ENCODE results near the gene IFI16.

IFI16 gene

GRCh38 chr1:159009704-159010361 is at the start of gene IFI16:
TSS of gene IFI16 (plus strand) at chr1:159009907. CDS start at chr1:159014681, 4,774 bp downstream.
- peaks cover 46% of the 10 kb centered on the region for H3K36me3 Mint-ChIP-seq
- H3K4me1 Mint-ChIP-seq: peaks cover 54% of the 10 kb centered on the region
- H3K9me3 Mint-ChIP-seq: no peaks in the 10 kb centered on the region
- H3K27ac Mint-ChIP-seq: peak within 1 kb of the TSS; percentile 99
- peak within 1 kb of the TSS; percentile 94 for H3K4me3 Mint-ChIP-seq
- no peaks in the 10 kb centered on the region for H3K27me3 Mint-ChIP-seq
- DNase-seq: peak; percentile 71
- CTCF ChIA-PET: interaction anchor here (1.6 kb wide), 1 partner anchor 10 kb away, joined by 5 read pairs; no protein-coding TSS in a partner anchor

GRCh38 chr1:158961178-158961577 is 48.5 kb upstream of the IFI16 start:
- peaks cover 5% of the 10 kb centered on the region for H3K27me3 Mint-ChIP-seq
- H3K4me1 Mint-ChIP-seq: no peaks in the 10 kb centered on the region
- H3K9me3 Mint-ChIP-seq: peaks cover 4% of the 10 kb centered on the region
- CTCF ChIA-PET: no interaction called here
- no peak overlapping the region for H3K27ac Mint-ChIP-seq
- no peak for DNase-seq
- H3K36me3 Mint-ChIP-seq: peaks cover 28% of the 10 kb centered on the region
- no peak overlapping the region for H3K4me3 Mint-ChIP-seq

GRCh38 chr1:158962983-158963382 is 46.7 kb upstream of the IFI16 start:
- Mint-ChIP-seq H3K4me3 (no peak overlapping the region), H3K27me3 (peaks cover 5% of the 10 kb centered on the region), H3K36me3 (peaks cover 28% of the 10 kb centered on the region), H3K27ac (no peak overlapping the region), H3K9me3 (peaks cover 9% of the 10 kb centered on the region), H3K4me1 (no peaks in the 10 kb centered on the region)
- CTCF ChIA-PET: no interaction called here
- DNase-seq: no peak

- CTCF ChIA-PET: no interaction called here
- Mint-ChIP-seq H3K4me3 (no peak overlapping the region), H3K36me3 (peaks cover 15% of the 10 kb centered on the region), H3K27me3 (no peaks in the 10 kb centered on the region), H3K27ac (no peak overlapping the region), H3K4me1 (no peaks in the 10 kb centered on the region), H3K9me3 (peaks cover 8% of the 10 kb centered on the region)
- DNase-seq: no peak
Measured at GRCh38 chr1:158969166-158969565, 40.5 kb upstream of the IFI16 start.

GRCh38 chr1:158969855-158970254 is 39.9 kb upstream of the IFI16 start:
- Mint-ChIP-seq H3K4me3 (no peak overlapping the region), H3K27me3 (no peaks in the 10 kb centered on the region), H3K4me1 (no peaks in the 10 kb centered on the region), H3K27ac (no peak overlapping the region), H3K36me3 (peaks cover 13% of the 10 kb centered on the region), H3K9me3 (peaks cover 8% of the 10 kb centered on the region)
- no peak for DNase-seq
- CTCF ChIA-PET: no interaction called here

- peaks cover 23% of the 10 kb centered on the region for H3K36me3 Mint-ChIP-seq
- no peak for DNase-seq
- no peak overlapping the region for H3K27ac Mint-ChIP-seq
Measured at GRCh38 chr1:158972841-158973240, 36.9 kb upstream of the IFI16 start.

GRCh38 chr1:158976219-158976618 is 33.5 kb upstream of the IFI16 start:
- H3K4me3 Mint-ChIP-seq: no peak overlapping the region
- no peak for DNase-seq
- H3K27ac Mint-ChIP-seq: no peak overlapping the region
- no peaks in the 10 kb centered on the region for H3K27me3 Mint-ChIP-seq
- peaks cover 4% of the 10 kb centered on the region for H3K9me3 Mint-ChIP-seq
- peaks cover 6% of the 10 kb centered on the region for H3K4me1 Mint-ChIP-seq
- H3K36me3 Mint-ChIP-seq: peaks cover 30% of the 10 kb centered on the region
- CTCF ChIA-PET: interaction anchor here (0.8 to 1.6 kb wide), 2 partner anchors 22 to 145 kb away, joined by 3 to 10 read pairs; partner anchors contain the start of gene MNDA

More at GRCh38 chr1:158972841-158973240, 36.9 kb upstream of the IFI16 start:
- Mint-ChIP-seq H3K27me3 (no peaks in the 10 kb centered on the region), H3K9me3 (peaks cover 1% of the 10 kb centered on the region), H3K4me1 (peaks cover 6% of the 10 kb centered on the region), H3K4me3 (no peak overlapping the region)
- CTCF ChIA-PET: no interaction called here

- no peaks in the 10 kb centered on the region for H3K27me3 Mint-ChIP-seq
- DNase-seq: no peak
- H3K9me3 Mint-ChIP-seq: peaks cover 16% of the 10 kb centered on the region
- CTCF ChIA-PET: no interaction called here
- H3K36me3 Mint-ChIP-seq: peaks cover 34% of the 10 kb centered on the region
- no peak overlapping the region for H3K27ac Mint-ChIP-seq
- H3K4me3 Mint-ChIP-seq: no peak overlapping the region
- H3K4me1 Mint-ChIP-seq: peaks cover 9% of the 10 kb centered on the region
Measured at GRCh38 chr1:158978730-158979129, 31.0 kb upstream of the IFI16 start.

- peaks cover 36% of the 10 kb centered on the region for H3K36me3 Mint-ChIP-seq
- peaks cover 9% of the 10 kb centered on the region for H3K4me1 Mint-ChIP-seq
- no peaks in the 10 kb centered on the region for H3K27me3 Mint-ChIP-seq
- DNase-seq: no peak
- no peak overlapping the region for H3K27ac Mint-ChIP-seq
- H3K9me3 Mint-ChIP-seq: peaks cover 17% of the 10 kb centered on the region
- no peak overlapping the region for H3K4me3 Mint-ChIP-seq
- CTCF ChIA-PET: no interaction called here
Measured at GRCh38 chr1:158979229-158979628, 30.5 kb upstream of the IFI16 start.

- H3K27ac Mint-ChIP-seq: no peak overlapping the region
- no peak overlapping the region for H3K4me3 Mint-ChIP-seq
- H3K27me3 Mint-ChIP-seq: peaks cover 4% of the 10 kb centered on the region
- peaks cover 41% of the 10 kb centered on the region for H3K36me3 Mint-ChIP-seq
- DNase-seq: no peak
- peaks cover 3% of the 10 kb centered on the region for H3K4me1 Mint-ChIP-seq
- CTCF ChIA-PET: no interaction called here
- H3K9me3 Mint-ChIP-seq: peaks cover 18% of the 10 kb centered on the region
Measured at GRCh38 chr1:158983235-158983634, 26.5 kb upstream of the IFI16 start.

- no peak for DNase-seq
- CTCF ChIA-PET: no interaction called here
- Mint-ChIP-seq H3K27ac (no peak overlapping the region), H3K36me3 (peaks cover 41% of the 10 kb centered on the region), H3K4me3 (no peak overlapping the region), H3K27me3 (peaks cover 4% of the 10 kb centered on the region), H3K4me1 (peaks cover 3% of the 10 kb centered on the region), H3K9me3 (peaks cover 18% of the 10 kb centered on the region)
Measured at GRCh38 chr1:158984386-158984785, 25.3 kb upstream of the IFI16 start.

- no peak overlapping the region for H3K4me3 Mint-ChIP-seq
- peaks cover 7% of the 10 kb centered on the region for H3K9me3 Mint-ChIP-seq
- no peaks in the 10 kb centered on the region for H3K4me1 Mint-ChIP-seq
- H3K27ac Mint-ChIP-seq: no peak overlapping the region
- H3K36me3 Mint-ChIP-seq: peaks cover 38% of the 10 kb centered on the region
- CTCF ChIA-PET: interaction anchor here (0.8 kb wide), 1 partner anchor 82 kb away, joined by 3 read pairs; no protein-coding TSS in a partner anchor
- no peak for DNase-seq
- H3K27me3 Mint-ChIP-seq: peaks cover 4% of the 10 kb centered on the region
Measured at GRCh38 chr1:158989424-158989823, 20.3 kb upstream of the IFI16 start.

- CTCF ChIA-PET: no interaction called here
- no peak for DNase-seq
- Mint-ChIP-seq H3K4me3 (no peak overlapping the region), H3K27me3 (no peaks in the 10 kb centered on the region), H3K4me1 (peaks cover 24% of the 10 kb centered on the region), H3K36me3 (peaks cover 33% of the 10 kb centered on the region), H3K9me3 (peaks cover 7% of the 10 kb centered on the region), H3K27ac (no peak overlapping the region)
Measured at GRCh38 chr1:158992787-158993312, 16.9 kb upstream of the IFI16 start.

GRCh38 chr1:158996998-158997397 is 12.7 kb upstream of the IFI16 start:
- Mint-ChIP-seq H3K9me3 (peaks cover 6% of the 10 kb centered on the region), H3K36me3 (peaks cover 16% of the 10 kb centered on the region), H3K4me3 (no peak overlapping the region), H3K4me1 (peaks cover 37% of the 10 kb centered on the region), H3K27ac (peak overlapping the region; percentile 13), H3K27me3 (no peaks in the 10 kb centered on the region)
- DNase-seq: no peak
- CTCF ChIA-PET: interaction anchor here (1.0 to 2.5 kb wide), 6 partner anchors 8 to 793 kb away, joined by 4 to 48 read pairs (median 10); no protein-coding TSS in a partner anchor
